ENCODE results near the gene KSR2.

DNA sequence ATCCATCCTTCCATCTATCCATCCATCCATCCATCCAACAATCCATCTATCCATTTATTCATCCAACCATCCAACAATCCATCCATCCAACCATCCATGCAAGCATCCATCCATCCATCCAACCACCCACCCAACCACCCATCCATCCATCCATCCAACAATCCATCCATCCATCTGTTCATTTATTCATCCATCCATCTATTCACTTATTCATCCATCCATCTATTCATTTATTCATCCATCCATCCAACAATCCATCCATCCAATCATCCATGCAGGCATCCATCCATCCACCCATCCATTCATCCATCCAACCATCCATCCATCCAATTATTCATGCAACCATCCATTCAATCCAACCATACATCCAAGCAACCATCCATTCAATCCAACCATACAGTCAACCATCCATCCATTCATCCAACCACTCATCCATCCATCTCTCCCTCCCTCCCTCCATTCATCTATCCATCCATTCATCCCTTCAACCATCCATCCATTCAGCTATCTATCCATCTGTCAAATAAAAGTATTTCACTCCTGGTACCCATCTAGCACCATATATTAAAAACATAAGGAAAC, 86.1 kb downstream of the KSR2 start:
- TF ChIP-seq POLR2A (IDR thresholded peaks at IDR 0.05; ENCODE audit: low read depth, low read length) (no peak), POLR2AphosphoS5 (IDR thresholded peaks at IDR 0.05; ENCODE audit: low read depth, low read length) (no peak), TAF1 (IDR thresholded peaks at IDR 0.05; ENCODE audit: borderline replicate concordance, low read depth, low read length) (no peak)

Data from GM12892 (cell line).